HG02852 (cell line): ENCODE results near the gene CLEC16A.

ENCODE experiments used
- ATAC-seq: cut with Tn5 transposase; IDR thresholded peaks from one replicate; pipeline ENCODE4 v1.9.1; 2021; ENCODE audit warnings: mild to moderate bottlenecking, moderate library complexity; ENCODE audit not compliant: unreplicated experiment

Gene CLEC16A

GRCh38 chr16:11225677-11226549 is 281.5 kb downstream of the CLEC16A start:
- ATAC-seq = no peak

- ATAC-seq = no peak
Measured at GRCh38 chr16:11229432-11229831, 285.1 kb downstream of the CLEC16A start.

DNA sequence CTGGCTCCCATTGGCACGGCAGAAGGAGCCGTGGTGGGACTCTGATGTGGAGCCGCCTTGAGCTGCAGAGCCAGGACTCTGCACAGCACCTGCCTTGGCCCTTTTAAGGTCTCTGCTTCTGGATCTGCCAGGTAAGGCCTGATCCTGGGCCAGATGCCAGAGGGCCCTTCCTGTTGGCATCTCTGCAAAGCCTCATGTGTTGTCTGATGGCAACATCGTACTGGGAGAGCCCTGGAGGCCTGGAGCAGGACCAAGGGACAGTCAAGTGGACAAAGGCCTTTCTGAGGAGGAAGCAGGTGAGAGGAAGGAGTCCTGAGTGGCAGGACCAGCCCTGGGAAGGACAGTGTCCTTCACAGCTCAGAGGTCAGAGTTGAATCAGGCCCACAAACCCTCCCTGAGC is 285.5 kb downstream of the CLEC16A start:
- ATAC-seq = no peak

- no peak for ATAC-seq
Measured at GRCh38 chr16:11231367-11231970, 287.1 kb downstream of the CLEC16A start.
